Measurements from ENCODE around the gene HADHB. TPM values are rescaled to one million over a fixed set of nuclear protein-coding genes. Genes with fewer than 3 reads are reported as not detected.
A peak's percentile ranks its signal among the peaks of the same experiment; 100 is the strongest.

HADHB gene
- total and polyA plus RNA-seq, 2 of the 13 experiments (the other 11 are each of a cell fraction or from before 2014, with no cell fraction given): 112 to 238 TPM

- TF ChIP-seq ZNF687 (CRISPR knock-in tag; IDR thresholded peaks at IDR 0.05): peak; percentile 51
- no peak for TF ChIP-seq NR2F6 (IDR thresholded peaks at IDR 0.05)
- TF ChIP-seq NR2F6 (CRISPR knock-in tag; IDR thresholded peaks at IDR 0.05): peak; percentile 59
- no peak for TF ChIP-seq ASH2L (IDR thresholded peaks at IDR 0.05; ENCODE audit: insufficient read length, low read depth, low read length)
- peak; percentile 37; the same call in 1 of the 2 replicates for TF ChIP-seq KDM5B (CRISPR knock-in tag; IDR thresholded peaks at IDR 0.05; ENCODE audit: borderline replicate concordance)
- TF ChIP-seq SNAPC2 (CRISPR knock-in tag; IDR thresholded peaks at IDR 0.05): no peak
- peak; percentile 11; the same call in 1 of the 2 replicates for TF ChIP-seq KDM2A (CRISPR knock-in tag; IDR thresholded peaks at IDR 0.05; ENCODE audit: borderline replicate concordance, low read depth)
- no peak for TF ChIP-seq KDM4B (CRISPR knock-in tag; IDR thresholded peaks at IDR 0.05)
- TF ChIP-seq, protein P1, sequence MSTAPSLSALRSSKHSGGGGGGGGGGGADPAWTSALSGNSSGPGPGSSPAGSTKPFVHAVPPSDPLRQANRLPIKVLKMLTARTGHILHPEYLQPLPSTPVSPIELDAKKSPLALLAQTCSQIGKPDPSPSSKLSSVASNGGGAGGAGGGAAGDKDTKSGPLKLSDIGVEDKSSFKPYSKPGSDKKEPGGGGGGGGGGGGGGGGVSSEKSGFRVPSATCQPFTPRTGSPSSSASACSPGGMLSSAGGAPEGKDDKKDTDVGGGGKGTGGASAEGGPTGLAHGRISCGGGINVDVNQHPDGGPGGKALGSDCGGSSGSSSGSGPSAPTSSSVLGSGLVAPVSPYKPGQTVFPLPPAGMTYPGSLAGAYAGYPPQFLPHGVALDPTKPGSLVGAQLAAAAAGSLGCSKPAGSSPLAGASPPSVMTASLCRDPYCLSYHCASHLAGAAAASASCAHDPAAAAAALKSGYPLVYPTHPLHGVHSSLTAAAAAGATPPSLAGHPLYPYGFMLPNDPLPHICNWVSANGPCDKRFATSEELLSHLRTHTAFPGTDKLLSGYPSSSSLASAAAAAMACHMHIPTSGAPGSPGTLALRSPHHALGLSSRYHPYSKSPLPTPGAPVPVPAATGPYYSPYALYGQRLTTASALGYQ (CRISPR knock-in tag; IDR thresholded peaks at IDR 0.05): no peak
- TF ChIP-seq NFKB2 (CRISPR knock-in tag; IDR thresholded peaks at IDR 0.05; ENCODE audit: borderline replicate concordance): 0 out of 2 replicates have a peak, but pooled peaks have one; percentile 22
- peak; percentile 25; the same call in 1 of the 2 replicates for TF ChIP-seq ZFX (CRISPR knock-in tag; IDR thresholded peaks at IDR 0.05; ENCODE audit: low read depth)
- TF ChIP-seq TEAD3 (CRISPR knock-in tag; optimal IDR thresholded peaks at IDR 0.05; ENCODE audit: borderline replicate concordance): no peak
- TF ChIP-seq ZGPAT (CRISPR knock-in tag; IDR thresholded peaks at IDR 0.05): no peak
- no peak for TF ChIP-seq ZNF784 (CRISPR knock-in tag; IDR thresholded peaks at IDR 0.05; ENCODE audit: borderline replicate concordance)
- TF ChIP-seq, protein P2, sequence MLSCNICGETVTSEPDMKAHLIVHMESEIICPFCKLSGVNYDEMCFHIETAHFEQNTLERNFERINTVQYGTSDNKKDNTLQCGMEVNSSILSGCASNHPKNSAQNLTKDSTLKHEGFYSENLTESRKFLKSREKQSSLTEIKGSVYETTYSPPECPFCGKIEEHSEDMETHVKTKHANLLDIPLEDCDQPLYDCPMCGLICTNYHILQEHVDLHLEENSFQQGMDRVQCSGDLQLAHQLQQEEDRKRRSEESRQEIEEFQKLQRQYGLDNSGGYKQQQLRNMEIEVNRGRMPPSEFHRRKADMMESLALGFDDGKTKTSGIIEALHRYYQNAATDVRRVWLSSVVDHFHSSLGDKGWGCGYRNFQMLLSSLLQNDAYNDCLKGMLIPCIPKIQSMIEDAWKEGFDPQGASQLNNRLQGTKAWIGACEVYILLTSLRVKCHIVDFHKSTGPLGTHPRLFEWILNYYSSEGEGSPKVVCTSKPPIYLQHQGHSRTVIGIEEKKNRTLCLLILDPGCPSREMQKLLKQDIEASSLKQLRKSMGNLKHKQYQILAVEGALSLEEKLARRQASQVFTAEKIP (CRISPR knock-in tag; IDR thresholded peaks at IDR 0.05; ENCODE audit: borderline replicate concordance): no peak
- TF ChIP-seq ZNF790 (CRISPR knock-in tag; IDR thresholded peaks at IDR 0.05; ENCODE audit: borderline replicate concordance): no peak
- TF ChIP-seq ZNF616 (CRISPR knock-in tag; IDR thresholded peaks at IDR 0.05; ENCODE audit: low read depth): no peak
Observed at GRCh38 chr2:26314243-26314642, 69.5 kb downstream of the HADHB start (continued).
